Measurements from ENCODE around the gene MAFB. TPM values are rescaled to one million over a fixed set of nuclear protein-coding genes. Genes with fewer than 3 reads are reported as not detected.

Gene MAFB
- total and polyA plus RNA-seq, 4 donors, result 7.3 to 18.0 (median 11.7) TPM

DNA sequence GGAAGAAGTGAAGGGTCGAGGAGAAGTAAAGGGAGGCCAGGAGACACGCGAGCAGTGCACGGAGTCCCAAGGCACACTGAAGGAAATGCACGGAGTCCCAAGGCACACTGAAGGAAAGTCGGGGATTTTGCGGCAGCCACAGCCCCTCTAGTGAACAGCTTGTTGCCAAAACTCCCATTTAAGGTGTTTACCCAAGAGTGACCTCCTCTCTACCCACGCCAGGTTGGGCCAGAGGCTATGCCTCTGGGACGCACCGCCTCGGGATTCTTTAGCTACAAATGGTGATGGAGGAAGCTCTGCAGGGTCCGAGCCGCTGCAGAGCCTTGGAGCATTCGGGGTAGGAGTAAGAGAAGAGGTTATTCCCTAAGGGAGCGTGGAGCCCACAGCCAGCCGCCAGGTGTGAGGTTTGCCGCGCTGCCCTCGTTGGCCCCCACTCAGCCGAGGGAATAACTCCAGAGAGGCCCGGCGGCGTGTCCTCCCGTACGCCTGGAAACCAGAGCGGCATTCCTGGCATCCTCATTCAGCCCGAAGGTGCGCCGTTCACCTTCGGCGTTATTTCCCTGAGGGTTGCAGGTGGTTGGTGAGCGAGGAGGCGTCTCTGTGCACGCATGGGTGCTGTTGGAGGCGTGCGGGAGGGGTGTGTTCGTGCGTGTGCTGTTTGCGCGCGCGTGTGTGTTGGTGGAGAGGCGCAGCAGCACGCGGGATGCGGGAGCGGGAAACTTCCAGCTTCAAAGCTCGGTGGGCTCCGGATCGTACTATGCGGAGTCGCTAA lies 3.4 kb upstream of the MAFB start:
- Histone ChIP-seq H3K36me3 (ENCODE audit: control insufficient read depth, insufficient read depth, low read length) (no peaks in the 10 kb centered on the region), H3K27ac (ENCODE audit: low read depth, low read length) (no peak overlapping the region), H3K9me3 (ENCODE audit: control insufficient read depth, insufficient read depth, low read length) (no peaks in the 10 kb centered on the region), H3K4me1 (ENCODE audit: control insufficient read depth, insufficient read depth, low read length) (peaks cover 47% of the 10 kb centered on the region), H3K4me3 (ENCODE audit: low read depth, low read length) (no peak overlapping the region), H3K27me3 (ENCODE audit: control insufficient read depth, insufficient read depth, low read length) (peaks cover 78% of the 10 kb centered on the region)
- no peak for DNase-seq (ENCODE audit: low read depth in 4 of 6, low spot score in 6 of 6)
- WGBS (ENCODE audit: insufficient coverage), result 6% methylated on average over 48 of the region's 52 CpGs

DNA sequence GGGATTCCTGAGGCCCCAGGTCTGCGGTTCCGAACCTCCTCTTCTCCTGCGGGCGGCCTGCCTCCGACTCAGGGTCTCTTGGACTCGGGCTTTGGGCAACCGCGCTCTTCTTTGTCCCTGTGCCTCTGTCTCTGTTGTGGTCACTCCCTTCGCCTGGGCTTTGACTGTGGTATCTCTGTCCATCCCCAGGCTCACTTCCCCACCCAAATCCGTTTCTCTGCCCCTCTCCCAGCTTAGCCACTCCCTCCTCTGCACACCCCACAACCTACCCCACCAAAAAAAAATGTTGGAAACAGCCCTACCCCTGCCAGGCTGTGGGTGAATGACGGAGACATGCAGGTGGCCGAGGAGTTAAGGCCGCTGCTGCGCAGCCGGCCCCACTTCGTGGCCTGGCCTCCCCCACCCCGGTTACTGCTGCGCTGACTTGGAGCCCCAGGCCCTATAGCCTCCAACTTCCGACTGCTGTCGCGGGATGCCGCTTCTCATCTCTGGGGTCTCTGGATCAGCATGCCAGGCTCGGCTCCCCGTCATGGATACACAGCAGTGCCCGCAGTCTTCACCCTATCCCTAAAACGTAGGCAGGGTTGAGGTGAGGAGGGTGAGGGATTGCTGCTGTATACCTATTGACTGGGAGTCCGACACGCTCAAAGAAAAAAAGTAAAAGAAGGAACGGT lies 2.7 kb upstream of the MAFB start:
- WGBS (ENCODE audit: insufficient coverage), result 9% methylated on average over 23 of the region's 29 CpGs
- H3K36me3 ChIP-seq (ENCODE audit: control insufficient read depth, insufficient read depth, low read length), result no peaks in the 10 kb centered on the region
- peaks cover 54% of the 10 kb centered on the region for H3K4me1 ChIP-seq (ENCODE audit: control insufficient read depth, insufficient read depth, low read length)
- no peak overlapping the region for H3K4me3 ChIP-seq (ENCODE audit: low read depth, low read length)
- H3K27ac ChIP-seq (ENCODE audit: low read depth, low read length), result no peak overlapping the region
- peaks cover 78% of the 10 kb centered on the region for H3K27me3 ChIP-seq (ENCODE audit: control insufficient read depth, insufficient read depth, low read length)
- DNase-seq (ENCODE audit: low read depth in 4 of 6, low spot score in 6 of 6), result no peak
- H3K9me3 ChIP-seq (ENCODE audit: control insufficient read depth, insufficient read depth, low read length), result no peaks in the 10 kb centered on the region

DNA sequence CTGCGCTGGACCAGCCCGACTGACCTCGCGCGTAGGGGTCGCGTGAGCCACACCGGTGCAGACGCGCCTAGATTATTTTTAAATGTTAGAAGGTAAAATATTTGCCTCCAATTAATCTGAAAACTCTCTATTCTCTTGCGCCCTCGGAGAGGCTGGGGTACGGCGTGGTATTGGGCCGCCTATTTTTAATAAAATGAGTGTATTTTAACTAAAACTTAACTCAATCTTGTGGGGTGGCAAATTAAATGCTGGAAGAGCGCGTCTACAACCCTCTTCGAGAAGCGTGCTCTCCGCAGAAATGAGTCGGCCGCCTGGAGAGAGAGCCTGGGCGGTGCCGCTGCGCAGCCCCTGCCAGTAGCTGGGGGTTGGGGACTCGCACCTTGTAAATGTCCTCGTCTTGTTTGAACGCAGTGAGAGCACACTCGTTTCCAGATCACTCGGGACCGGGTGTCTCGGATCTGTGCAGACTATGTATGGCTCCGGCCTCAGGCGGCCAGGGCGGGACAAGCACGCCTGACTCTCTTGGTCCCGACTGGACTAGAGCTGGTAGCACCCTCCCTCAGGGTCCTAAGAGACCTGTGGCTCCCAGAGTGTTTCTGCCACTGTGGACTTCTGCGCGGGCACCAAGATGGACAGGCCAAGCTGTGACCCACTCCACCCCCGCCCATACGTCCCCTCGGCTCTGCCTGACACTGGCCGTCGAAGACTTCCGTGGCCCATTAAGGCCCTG lies 2.0 kb upstream of the MAFB start:
- H3K27me3 ChIP-seq (ENCODE audit: control insufficient read depth, insufficient read depth, low read length), result peaks cover 84% of the 10 kb centered on the region
- peak in 1 of 6 donors; percentile 16 for DNase-seq (ENCODE audit: low read depth in 4 of 6, low spot score in 6 of 6)
- no peak overlapping the region for H3K27ac ChIP-seq (ENCODE audit: low read depth, low read length)
- H3K4me3 ChIP-seq (ENCODE audit: low read depth, low read length), result no peak overlapping the region
- no peaks in the 10 kb centered on the region for H3K9me3 ChIP-seq (ENCODE audit: control insufficient read depth, insufficient read depth, low read length)
- peaks cover 58% of the 10 kb centered on the region for H3K4me1 ChIP-seq (ENCODE audit: control insufficient read depth, insufficient read depth, low read length)
- 2% methylated on average over 32 of the region's 45 CpGs for WGBS (ENCODE audit: insufficient coverage)
- H3K36me3 ChIP-seq (ENCODE audit: control insufficient read depth, insufficient read depth, low read length), result no peaks in the 10 kb centered on the region

DNA sequence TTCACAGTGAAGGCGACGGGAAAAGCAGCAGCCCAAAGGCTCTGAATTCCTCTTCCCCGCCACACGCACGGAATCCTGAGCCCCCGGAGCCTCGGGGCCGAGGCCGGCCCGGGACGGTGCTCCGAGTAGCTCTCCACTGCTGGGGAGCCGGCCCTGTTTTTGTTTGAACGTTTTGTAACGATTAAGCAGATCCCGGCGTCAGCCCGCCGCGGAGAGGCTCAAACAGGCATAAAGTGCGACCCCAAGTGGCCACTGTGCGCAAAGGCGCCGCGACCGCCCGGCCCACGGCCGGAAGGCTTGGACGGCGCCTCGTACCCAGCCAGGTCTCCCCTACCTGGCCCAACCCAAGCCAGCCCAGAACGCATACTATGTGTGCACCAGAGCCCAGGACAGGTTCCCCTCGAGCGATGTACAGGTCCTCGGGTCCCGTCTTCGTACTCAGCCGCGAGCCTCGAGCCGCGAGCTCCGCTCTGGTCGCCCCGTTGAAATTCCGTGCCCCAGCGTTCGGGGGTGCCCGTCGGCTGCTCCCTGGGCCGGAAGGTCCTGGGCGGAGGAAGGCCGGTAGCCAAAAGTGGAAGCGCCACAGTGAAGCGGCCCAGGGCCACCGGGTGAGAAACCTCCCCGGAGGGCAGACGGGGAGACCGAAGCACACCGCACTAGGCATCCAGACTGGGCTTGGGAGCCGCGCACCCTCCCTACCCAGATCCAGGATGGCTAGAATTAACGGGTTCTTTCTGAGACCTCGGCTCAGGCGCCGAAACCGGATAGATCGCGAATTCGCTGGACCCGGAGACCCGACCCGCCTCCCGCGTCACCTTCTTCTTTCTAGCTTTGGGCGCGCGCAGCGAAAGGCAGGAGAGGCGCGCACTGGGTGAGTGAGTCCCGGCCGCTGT lies 1.2 kb upstream of the MAFB start:
- Histone ChIP-seq H3K27ac (ENCODE audit: low read depth, low read length) (peak overlapping the region; percentile 87), H3K4me3 (ENCODE audit: low read depth, low read length) (peak overlapping the region; percentile 48), H3K9me3 (ENCODE audit: control insufficient read depth, insufficient read depth, low read length) (no peaks in the 10 kb centered on the region), H3K27me3 (ENCODE audit: control insufficient read depth, insufficient read depth, low read length) (peaks cover 85% of the 10 kb centered on the region), H3K4me1 (ENCODE audit: control insufficient read depth, insufficient read depth, low read length) (peaks cover 58% of the 10 kb centered on the region), H3K36me3 (ENCODE audit: control insufficient read depth, insufficient read depth, low read length) (no peaks in the 10 kb centered on the region)
- peak in 5 of 6 donors; percentile 78 to 96 (median 83) for DNase-seq (ENCODE audit: low read depth in 4 of 6, low spot score in 6 of 6)
- WGBS (ENCODE audit: insufficient coverage), result under 1% methylated on average over 82 of the region's 84 CpGs

DNA sequence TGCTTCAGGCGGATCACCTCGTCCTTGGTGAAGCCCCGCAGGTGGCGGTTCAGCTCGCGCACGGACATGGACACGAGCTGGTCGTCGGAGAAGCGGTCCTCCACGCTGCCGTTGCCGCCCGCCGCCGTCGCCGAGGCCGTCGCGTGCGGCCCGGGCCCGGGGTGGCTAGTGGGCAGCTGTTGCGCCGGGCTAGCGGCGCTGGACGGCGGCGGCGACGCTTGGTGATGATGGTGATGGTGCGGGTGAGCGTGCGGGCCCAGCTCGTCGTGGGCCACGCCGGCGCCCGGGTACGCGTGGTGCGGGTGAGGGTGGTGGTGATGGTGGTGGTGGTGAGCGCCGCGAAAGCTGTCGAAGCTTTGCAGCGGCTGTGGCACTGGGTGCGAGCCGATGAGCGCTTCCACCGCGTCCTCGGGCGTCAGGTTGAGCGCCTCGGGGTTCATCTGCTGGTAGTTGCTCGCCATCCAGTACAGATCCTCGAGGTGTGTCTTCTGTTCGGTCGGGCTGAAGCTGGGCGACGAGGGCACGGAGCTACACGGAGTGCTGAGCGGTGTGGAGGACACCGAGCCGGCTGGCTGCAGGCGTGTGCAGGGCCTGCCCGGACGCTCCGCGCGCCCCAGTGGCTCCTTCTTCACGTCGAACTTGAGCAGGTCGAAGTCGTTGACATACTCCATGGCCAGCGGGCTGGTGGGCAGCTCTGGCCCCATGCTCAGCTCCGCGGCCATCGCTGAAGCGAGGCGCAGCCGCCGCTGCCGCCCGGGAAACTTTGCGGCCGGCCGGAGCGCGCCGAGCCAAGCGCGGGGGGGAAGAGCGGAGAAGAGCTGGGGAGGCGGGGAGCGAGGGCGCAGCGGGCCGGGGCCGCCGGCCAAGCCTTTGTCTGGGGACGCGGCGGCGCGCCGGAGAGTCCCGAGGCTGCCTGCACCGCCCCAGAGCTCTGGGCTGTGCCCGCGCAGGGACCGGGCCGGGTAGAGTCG lies 622 bp downstream of the MAFB start:
- Histone ChIP-seq H3K4me3 (ENCODE audit: low read depth, low read length) (peak overlapping the region; percentile 54), H3K27me3 (ENCODE audit: control insufficient read depth, insufficient read depth, low read length) (peaks cover 85% of the 10 kb centered on the region), H3K9me3 (ENCODE audit: control insufficient read depth, insufficient read depth, low read length) (no peaks in the 10 kb centered on the region), H3K27ac (ENCODE audit: low read depth, low read length) (peak overlapping the region; percentile 40), H3K36me3 (ENCODE audit: control insufficient read depth, insufficient read depth, low read length) (peaks cover 2% of the 10 kb centered on the region), H3K4me1 (ENCODE audit: control insufficient read depth, insufficient read depth, low read length) (peaks cover 66% of the 10 kb centered on the region)
- under 1% methylated on average over 120 of the region's 120 CpGs for WGBS (ENCODE audit: insufficient coverage)
- DNase-seq (ENCODE audit: low read depth in 4 of 6, low spot score in 6 of 6), result peak in 2 of 6 donors; percentile 11 to 36

DNA sequence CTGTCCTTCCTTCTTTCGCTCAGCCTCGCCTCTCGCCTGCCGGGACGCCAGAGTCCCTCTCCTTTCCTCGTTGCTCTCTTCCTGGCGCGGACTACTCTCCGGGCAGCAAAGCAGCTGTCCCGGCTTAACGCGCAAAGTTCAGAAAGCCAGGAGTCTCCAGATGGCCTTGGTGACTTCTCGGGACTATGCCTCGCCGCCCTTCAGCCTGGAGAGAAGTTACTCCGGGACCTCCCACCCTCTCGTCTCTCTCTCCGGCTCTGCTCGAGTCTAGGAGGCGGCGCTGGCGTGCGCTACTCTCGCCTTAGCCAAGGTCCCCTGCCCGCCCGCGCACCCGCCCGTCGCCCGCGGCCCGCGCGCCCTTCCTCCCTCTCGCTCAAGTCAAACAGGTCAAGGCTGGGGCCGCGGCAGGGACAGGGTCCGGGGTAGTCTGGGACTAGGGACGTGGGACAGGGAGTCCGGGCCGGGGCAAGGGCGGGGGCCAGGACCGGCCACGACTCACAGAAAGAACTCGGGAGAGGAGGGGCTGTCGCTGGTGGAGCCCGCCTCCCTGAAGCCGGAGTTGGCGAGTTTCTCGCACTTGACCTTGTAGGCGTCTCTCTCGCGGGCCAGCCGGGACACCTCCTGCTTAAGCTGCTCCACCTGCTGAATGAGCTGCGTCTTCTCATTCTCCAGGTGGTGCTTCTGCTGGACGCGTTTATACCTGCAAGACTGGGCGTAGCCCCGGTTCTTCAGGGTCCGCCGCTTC lies 1.5 kb downstream of the MAFB start:
- H3K4me3 ChIP-seq (ENCODE audit: low read depth, low read length), result peak overlapping the region; percentile 54
- peak in 2 of 6 donors; percentile 51 to 71 for DNase-seq (ENCODE audit: low read depth in 4 of 6, low spot score in 6 of 6)
- peaks cover 85% of the 10 kb centered on the region for H3K27me3 ChIP-seq (ENCODE audit: control insufficient read depth, insufficient read depth, low read length)
- no peaks in the 10 kb centered on the region for H3K9me3 ChIP-seq (ENCODE audit: control insufficient read depth, insufficient read depth, low read length)
- under 1% methylated on average over 62 of the region's 62 CpGs for WGBS (ENCODE audit: insufficient coverage)
- H3K4me1 ChIP-seq (ENCODE audit: control insufficient read depth, insufficient read depth, low read length), result peaks cover 71% of the 10 kb centered on the region
- no peak overlapping the region for H3K27ac ChIP-seq (ENCODE audit: low read depth, low read length)
- H3K36me3 ChIP-seq (ENCODE audit: control insufficient read depth, insufficient read depth, low read length), result peaks cover 3% of the 10 kb centered on the region

DNA sequence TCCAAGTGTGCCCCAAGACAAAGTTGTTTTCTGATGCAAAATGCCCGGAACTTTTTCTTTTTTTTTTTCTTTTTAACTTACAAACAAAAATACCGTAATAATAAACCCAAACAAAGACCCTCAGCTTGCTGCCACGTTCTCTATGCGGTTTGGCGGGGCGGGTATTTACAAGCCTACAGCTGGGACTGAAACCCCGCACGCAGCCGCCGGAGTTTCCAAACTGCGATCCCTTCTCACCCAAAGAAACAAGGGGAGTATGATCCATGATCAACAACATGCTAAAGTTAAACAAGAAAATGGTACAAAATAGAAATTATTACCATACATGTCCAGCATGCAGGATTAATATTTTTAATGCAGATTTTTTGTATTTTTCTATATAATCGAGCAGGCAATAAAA lies 2.1 kb downstream of the MAFB start:
- H3K9me3 ChIP-seq (ENCODE audit: control insufficient read depth, insufficient read depth, low read length), result no peaks in the 10 kb centered on the region
- peaks cover 69% of the 10 kb centered on the region for H3K4me1 ChIP-seq (ENCODE audit: control insufficient read depth, insufficient read depth, low read length)
- peaks cover 3% of the 10 kb centered on the region for H3K36me3 ChIP-seq (ENCODE audit: control insufficient read depth, insufficient read depth, low read length)
- peak in 1 of 6 donors; percentile 15 for DNase-seq (ENCODE audit: low read depth in 4 of 6, low spot score in 6 of 6)
- peak overlapping the region; percentile 54 for H3K4me3 ChIP-seq (ENCODE audit: low read depth, low read length)
- H3K27ac ChIP-seq (ENCODE audit: low read depth, low read length), result no peak overlapping the region
- peaks cover 85% of the 10 kb centered on the region for H3K27me3 ChIP-seq (ENCODE audit: control insufficient read depth, insufficient read depth, low read length)
- 7% methylated on average over 6 of the region's 12 CpGs for WGBS (ENCODE audit: insufficient coverage)

DNA sequence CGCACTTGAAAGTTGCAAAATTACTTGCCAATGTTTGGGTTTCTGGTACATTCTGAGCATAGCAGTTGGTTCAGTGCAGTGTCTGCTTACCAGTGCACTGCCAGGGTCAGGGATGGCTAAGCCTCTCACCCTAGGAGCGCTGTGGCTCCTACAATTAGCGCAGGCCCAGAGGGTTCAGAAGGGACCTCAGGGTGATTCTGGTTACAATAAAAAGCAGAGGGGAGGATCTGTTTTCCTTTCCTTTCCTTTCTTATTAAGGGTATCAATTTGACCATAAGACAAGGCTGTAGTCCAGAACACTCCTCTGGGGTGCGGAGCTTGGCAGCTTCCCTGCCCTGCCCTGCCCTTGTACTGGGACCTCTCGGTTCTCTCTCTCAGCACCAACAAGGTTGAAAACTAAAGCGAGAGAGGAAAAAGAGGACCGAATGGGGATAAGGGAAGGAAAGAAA lies 2.6 kb downstream of the MAFB start:
- no peak for DNase-seq (ENCODE audit: low read depth in 4 of 6, low spot score in 6 of 6)
- Histone ChIP-seq H3K36me3 (ENCODE audit: control insufficient read depth, insufficient read depth, low read length) (peaks cover 3% of the 10 kb centered on the region), H3K27ac (ENCODE audit: low read depth, low read length) (no peak overlapping the region), H3K27me3 (ENCODE audit: control insufficient read depth, insufficient read depth, low read length) (peaks cover 84% of the 10 kb centered on the region), H3K4me3 (ENCODE audit: low read depth, low read length) (peak overlapping the region; percentile 54), H3K4me1 (ENCODE audit: control insufficient read depth, insufficient read depth, low read length) (peaks cover 65% of the 10 kb centered on the region), H3K9me3 (ENCODE audit: control insufficient read depth, insufficient read depth, low read length) (no peaks in the 10 kb centered on the region)
- no CpG with 5 or more reads among the region's 7 CpGs for WGBS (ENCODE audit: insufficient coverage)
